HG02938 (cell line): Measurements from ENCODE around the gene CEP131.
"Not testable (repeated sequence)": the region's sequence is repeated elsewhere in the genome, so short reads cannot be mapped to it uniquely, and the experiment has no call there.

ENCODE experiments used
- ATAC-seq: cut with Tn5 transposase; IDR thresholded peaks from one replicate; pipeline ENCODE4 v1.9.1; 2021; ENCODE audit warnings: mild to moderate bottlenecking, moderate library complexity; ENCODE audit not compliant: unreplicated experiment

The CEP131 gene

GRCh38 chr17:81157848-81158687, 64.7 kb downstream of the CEP131 start:
- ATAC-seq, result no peak

GRCh38 chr17:81156866-81157805, 65.6 kb downstream of the CEP131 start:
- no peak for ATAC-seq

GRCh38 chr17:81154961-81155360, 67.8 kb downstream of the CEP131 start:
- no peak for ATAC-seq

- not testable (repeated sequence) for ATAC-seq
Observed at GRCh38 chr17:81154016-81154415, 68.7 kb downstream of the CEP131 start.

GRCh38 chr17:81153340-81153803, 69.4 kb downstream of the CEP131 start:
- ATAC-seq, result no peak

GRCh38 chr17:81152288-81152828, 70.4 kb downstream of the CEP131 start:
- no peak for ATAC-seq

GRCh38 chr17:81151278-81151677, 71.5 kb downstream of the CEP131 start:
- ATAC-seq, result no peak

- no peak for ATAC-seq
Observed at GRCh38 chr17:81150377-81151077, 72.2 kb downstream of the CEP131 start.

- ATAC-seq, result no peak
Observed at GRCh38 chr17:81148986-81149533, 73.7 kb downstream of the CEP131 start.

- no peak for ATAC-seq
Observed at GRCh38 chr17:81148571-81148970, 74.2 kb downstream of the CEP131 start.

GRCh38 chr17:81147701-81148100, 75.1 kb downstream of the CEP131 start:
- ATAC-seq, result no peak

- ATAC-seq, result not testable (repeated sequence)
Observed at GRCh38 chr17:81146208-81146607, 76.6 kb downstream of the CEP131 start.

GRCh38 chr17:81144423-81144781, 78.4 kb downstream of the CEP131 start:
- ATAC-seq, result no peak

GRCh38 chr17:81143717-81144422, 78.9 kb downstream of the CEP131 start:
- no peak for ATAC-seq

- no peak for ATAC-seq
Observed at GRCh38 chr17:81143200-81143527, 79.6 kb downstream of the CEP131 start.

GRCh38 chr17:81142301-81143199, 80.2 kb downstream of the CEP131 start:
- ATAC-seq, result no peak

- no peak for ATAC-seq
Observed at GRCh38 chr17:81140695-81141094, 82.1 kb downstream of the CEP131 start.

- ATAC-seq, result no peak
Observed at GRCh38 chr17:81140018-81140417, 82.7 kb downstream of the CEP131 start.
